ENCODE measurements around the gene DNAJC22. TPM values are rescaled to one million over a fixed set of nuclear protein-coding genes. Genes with fewer than 3 reads are reported as not detected.

Gene DNAJC22
- total RNA-seq, 1 experiment from 2014 or later: 47.7 TPM

- no peaks in the 10 kb centered on the region for H3K27me3 Mint-ChIP-seq (ENCODE audit: insufficient read depth, unreplicated experiment)
- Histone ChIP-seq H3K4me3 (ENCODE audit: low read depth, low read length) (no peak overlapping the region), H3K27me3 (replicated peaks; ENCODE audit: control insufficient read depth, insufficient read depth, low read length) (no peaks in the 10 kb centered on the region), H3K36me3 (ENCODE audit: control insufficient read depth, insufficient read depth, low read length) (0 out of 2 replicates have a peak, but pooled peaks cover 1% of the 10 kb centered on the region), H3K9me3 (no peaks in the 10 kb centered on the region), H3K4me1 (no peaks in the 10 kb centered on the region)
- intact Hi-C loops (cut with micrococcal nuclease; ENCODE audit: unreplicated experiment): no loop called here
- H3K4me3 Mint-ChIP-seq (ENCODE audit: unreplicated experiment): no peak overlapping the region
- H3K4me1 Mint-ChIP-seq (ENCODE audit: low read depth, unreplicated experiment): peaks cover 11% of the 10 kb centered on the region
- no peak overlapping the region for H3K27ac Mint-ChIP-seq (ENCODE audit: unreplicated experiment)
- POLR2A ChIA-PET: interaction anchor here (0.5 kb wide), 1 partner anchor 123 kb away, joined by 5 read pairs; no protein-coding TSS in a partner anchor
- CTCF ChIA-PET: interaction anchor here (1.0 kb wide), 1 partner anchor 20 kb away, joined by 3 read pairs; no protein-coding TSS in a partner anchor
- TF ChIP-seq CTCF (IDR thresholded peaks at IDR 0.05; ENCODE audit: insufficient read depth in 1 of 2, low read depth in 1 of 2, low read length in 1 of 2, severe bottlenecking in 1 of 2, unreplicated experiment in 1 of 2): no peak
- H3K9me3 Mint-ChIP-seq (ENCODE audit: unreplicated experiment): no peaks in the 10 kb centered on the region
- no peak for DNase-seq
- no TSS peak for BruUV-seq (replicated peaks)
- H3K36me3 Mint-ChIP-seq (ENCODE audit: insufficient read depth, unreplicated experiment): peaks cover 15% of the 10 kb centered on the region
These were observed 42.1 kb downstream of the DNAJC22 start for GRCh38 chr12:49388682-49389386.

- no peak overlapping the region for H3K4me3 Mint-ChIP-seq (ENCODE audit: unreplicated experiment)
- POLR2A ChIA-PET: interaction anchor here (0.5 to 0.6 kb wide), 2 partner anchors 22 to 123 kb away, joined by 3 to 5 read pairs; partner anchors contain the start of gene SPATS2
These were observed 42.7 kb downstream of the DNAJC22 start for GRCh38 chr12:49389387-49389703.

GRCh38 chr12:49397000-49397399 is 50.3 kb downstream of the DNAJC22 start:
- Histone ChIP-seq H3K9me3 (no peaks in the 10 kb centered on the region), H3K27me3 (replicated peaks; ENCODE audit: control insufficient read depth, insufficient read depth, low read length) (no peaks in the 10 kb centered on the region), H3K36me3 (ENCODE audit: control insufficient read depth, insufficient read depth, low read length) (peaks cover 2% of the 10 kb centered on the region; the same call in 1 of the 2 replicates), H3K4me1 (no peaks in the 10 kb centered on the region), H3K4me3 (ENCODE audit: low read depth, low read length) (no peak overlapping the region)
- no peak overlapping the region for H3K4me3 Mint-ChIP-seq (ENCODE audit: unreplicated experiment)
- intact Hi-C loops (cut with micrococcal nuclease; ENCODE audit: unreplicated experiment): no loop called here
- ChIA-PET CTCF (interaction anchor here (0.6 to 1.6 kb wide), 4 partner anchors 17 to 418 kb away, joined by 3 to 5 read pairs (median 4); no protein-coding TSS in a partner anchor), POLR2A (interaction anchor here (0.9 kb wide), 1 partner anchor 30 kb away, joined by 3 read pairs; the partner anchor contains the start of gene SPATS2)
- H3K27me3 Mint-ChIP-seq (ENCODE audit: insufficient read depth, unreplicated experiment): no peaks in the 10 kb centered on the region
- no TSS peak for BruUV-seq (replicated peaks)
- no peak for DNase-seq
- peaks cover 22% of the 10 kb centered on the region for H3K4me1 Mint-ChIP-seq (ENCODE audit: low read depth, unreplicated experiment)
- TF ChIP-seq CTCF (IDR thresholded peaks at IDR 0.05; ENCODE audit: insufficient read depth in 1 of 2, low read depth in 1 of 2, low read length in 1 of 2, severe bottlenecking in 1 of 2, unreplicated experiment in 1 of 2): no peak
- no peaks in the 10 kb centered on the region for H3K9me3 Mint-ChIP-seq (ENCODE audit: unreplicated experiment)
- H3K36me3 Mint-ChIP-seq (ENCODE audit: insufficient read depth, unreplicated experiment): peaks cover 12% of the 10 kb centered on the region
- no peak overlapping the region for H3K27ac Mint-ChIP-seq (ENCODE audit: unreplicated experiment)

More at GRCh38 chr12:49389387-49389703, 42.7 kb downstream of the DNAJC22 start:
- H3K4me3 ChIP-seq (ENCODE audit: low read depth, low read length): no peak overlapping the region
- no peak for TF ChIP-seq CTCF (IDR thresholded peaks at IDR 0.05; ENCODE audit: insufficient read depth in 1 of 2, low read depth in 1 of 2, low read length in 1 of 2, severe bottlenecking in 1 of 2, unreplicated experiment in 1 of 2)
- no peaks in the 10 kb centered on the region for H3K9me3 Mint-ChIP-seq (ENCODE audit: unreplicated experiment)
- H3K4me1 Mint-ChIP-seq (ENCODE audit: low read depth, unreplicated experiment): peaks cover 11% of the 10 kb centered on the region
- H3K27ac Mint-ChIP-seq (ENCODE audit: unreplicated experiment): no peak overlapping the region
- intact Hi-C loops (cut with micrococcal nuclease; ENCODE audit: unreplicated experiment): no loop called here
- H3K4me1 ChIP-seq: no peaks in the 10 kb centered on the region
- no peaks in the 10 kb centered on the region for H3K27me3 Mint-ChIP-seq (ENCODE audit: insufficient read depth, unreplicated experiment)
- no peaks in the 10 kb centered on the region for H3K9me3 ChIP-seq
- peaks cover 19% of the 10 kb centered on the region for H3K36me3 Mint-ChIP-seq (ENCODE audit: insufficient read depth, unreplicated experiment)
- no TSS peak for BruUV-seq (replicated peaks)
- H3K27me3 ChIP-seq (replicated peaks; ENCODE audit: control insufficient read depth, insufficient read depth, low read length): no peaks in the 10 kb centered on the region
- CTCF ChIA-PET: no interaction called here
- peaks cover 3% of the 10 kb centered on the region; the same call in 1 of the 2 replicates for H3K36me3 ChIP-seq (ENCODE audit: control insufficient read depth, insufficient read depth, low read length)
- no peak for DNase-seq

Data from Caco-2 (cell line).